D721Med (cell line): Measurements from ENCODE around the gene CPVL.

ENCODE experiments used
- DNase-seq: peaks from one replicate; pipeline ENCODE4 v3.0.0; 2011; ENCODE audit warnings: low spot score; ENCODE audit not compliant: insufficient read length
- FAIRE-seq: peaks from 2 replicates; lab custom pipeline; 2011; peaks lifted over from hg19 to GRCh38; lab: Jason Lieb, UNC
- CTCF ChIP-seq: IDR thresholded peaks from 2 replicates; pipeline ENCODE4 v1.5.1; 2012; ENCODE audit warnings: mild to moderate bottlenecking, control low read depth; ENCODE audit not compliant: insufficient read depth; ENCODE audit errors: missing control alignments

Gene CPVL

GRCh38 chr7:29105752-29106668 is 40.3 kb downstream of the CPVL start:
- FAIRE-seq (no peak), DNase-seq (no peak)
- peak; percentile 91 for TF ChIP-seq CTCF

DNA sequence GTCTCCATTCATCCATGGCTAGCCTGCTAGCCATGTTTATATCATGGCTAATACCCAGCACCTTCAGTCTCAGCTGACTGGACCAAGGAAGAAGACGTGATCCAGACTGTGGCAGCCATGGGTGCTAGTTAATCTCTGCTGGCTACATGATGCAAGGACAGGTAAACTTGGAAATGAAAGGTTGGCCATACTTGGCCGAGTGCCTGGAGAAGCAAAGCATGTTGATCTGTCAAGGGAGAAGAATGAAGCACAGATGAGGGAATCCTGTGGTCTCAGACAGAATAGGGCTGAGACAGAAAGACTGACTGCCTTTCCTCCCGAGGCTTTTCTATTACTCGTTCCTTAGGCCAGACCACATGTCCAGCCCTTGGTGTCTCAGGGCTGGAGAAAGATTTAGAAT is 41.1 kb downstream of the CPVL start:
- no peak for FAIRE-seq
- DNase-seq: no peak
- no peak for TF ChIP-seq CTCF

DNA sequence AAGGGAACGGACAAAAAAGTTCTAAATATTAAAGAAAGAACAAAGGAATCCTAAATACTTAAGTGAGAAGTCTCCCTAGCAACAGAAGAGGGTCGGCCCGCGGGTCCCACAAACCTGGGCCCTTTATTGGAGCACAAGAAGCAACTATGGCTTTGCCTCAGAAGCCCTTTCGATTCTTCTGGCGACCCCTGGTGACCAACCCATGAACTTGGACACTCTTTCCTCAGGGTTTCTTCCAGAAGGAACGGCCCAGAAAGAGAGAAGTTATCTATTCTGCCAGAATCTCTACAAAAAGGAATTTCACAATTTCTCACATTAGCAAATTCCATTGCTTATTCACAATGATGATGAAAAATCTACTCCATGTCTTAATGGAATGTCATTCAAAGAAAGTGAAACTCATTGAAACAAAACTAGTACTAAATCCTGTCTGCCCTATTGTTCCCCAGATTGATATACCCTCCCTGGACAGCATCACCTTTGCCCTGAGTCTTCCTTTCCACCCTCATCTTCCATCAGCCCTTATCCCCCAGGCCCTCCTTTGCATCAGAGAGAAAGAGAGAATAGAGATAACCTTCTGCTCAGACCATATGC is 43.7 kb downstream of the CPVL start:
- FAIRE-seq (no peak), DNase-seq (no peak)

DNA sequence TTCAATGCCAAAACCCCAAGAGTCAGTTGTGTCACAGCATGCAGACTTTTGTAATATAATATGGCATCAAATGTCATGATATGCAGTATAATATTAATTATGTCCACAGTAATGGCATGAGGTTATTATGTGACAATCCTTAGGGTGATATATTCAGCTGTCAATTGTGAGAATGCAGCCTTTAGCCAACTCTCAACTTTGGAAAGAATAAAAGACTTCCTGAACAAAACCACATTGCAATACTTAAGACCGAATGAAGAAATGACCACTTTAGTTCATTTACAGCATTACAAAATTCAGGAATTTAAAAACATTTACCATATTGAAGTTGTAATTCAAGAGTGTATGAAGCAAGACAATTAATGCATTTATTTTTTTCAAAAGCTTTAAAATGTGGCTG is 45.4 kb downstream of the CPVL start:
- TF ChIP-seq CTCF: no peak
- FAIRE-seq (no peak), DNase-seq (no peak)

More for the DNA sequence above, 43.7 kb downstream of the CPVL start:
- TF ChIP-seq CTCF: peak; percentile 61

DNA sequence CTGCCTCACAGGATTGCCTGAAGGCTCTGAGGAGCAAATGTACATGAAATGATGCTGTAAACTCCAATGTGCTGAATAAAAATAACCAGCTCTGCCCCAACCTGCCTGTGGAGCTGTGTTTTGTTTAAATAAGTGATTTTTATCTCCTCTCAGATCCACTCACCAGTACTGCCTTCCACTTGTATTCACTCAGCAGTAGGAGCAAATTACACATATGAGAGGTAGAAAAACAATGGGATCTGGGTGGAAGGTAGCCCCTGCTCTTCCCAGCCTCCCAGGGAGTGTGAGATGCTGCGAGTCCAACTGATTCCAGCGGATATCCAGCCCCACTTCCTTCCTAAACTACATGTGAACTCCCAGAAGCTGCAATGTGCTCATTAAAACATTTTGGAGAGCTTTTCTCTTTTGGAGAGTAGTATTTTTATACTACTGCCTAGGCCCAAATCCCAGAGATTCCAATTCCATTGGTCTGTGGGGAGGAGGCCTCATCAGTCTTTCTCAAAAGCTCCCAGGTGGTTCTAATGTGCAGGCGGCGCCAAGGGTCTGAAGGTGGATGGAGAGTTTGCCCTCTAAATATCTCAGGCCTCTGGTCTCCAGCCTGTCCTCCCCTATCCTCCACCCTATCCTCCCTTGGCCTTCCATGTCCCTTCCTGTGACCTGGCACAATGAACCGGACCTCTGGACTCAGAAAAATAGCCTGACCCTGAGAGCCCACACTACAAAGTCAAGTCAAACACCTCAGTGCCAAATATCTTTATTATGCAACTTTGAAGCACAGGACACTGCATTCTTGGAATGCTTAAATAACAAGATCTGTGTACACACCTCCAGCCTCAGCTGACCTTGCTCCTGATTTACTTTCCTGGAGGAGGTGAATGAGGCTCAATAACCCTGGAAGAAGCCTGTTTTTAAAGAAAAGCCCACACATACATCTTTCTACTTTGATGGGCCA is 46.2 kb downstream of the CPVL start:
- DNase-seq (no peak), FAIRE-seq (no peak)
- no peak for TF ChIP-seq CTCF

GRCh38 chr7:29096446-29096730 is 49.9 kb downstream of the CPVL start:
- no peak for TF ChIP-seq CTCF
- DNase-seq: no peak
- FAIRE-seq: no peak
